ENCODE results near the gene E2F7. TPM values are rescaled to one million over a fixed set of nuclear protein-coding genes. Genes with fewer than 3 reads are reported as not detected.

The E2F7 gene
- total and polyA plus RNA-seq, 2 of the 13 experiments (the other 11 are each of a cell fraction or from before 2014, with no cell fraction given), result 1.7 to 7.3 TPM

DNA sequence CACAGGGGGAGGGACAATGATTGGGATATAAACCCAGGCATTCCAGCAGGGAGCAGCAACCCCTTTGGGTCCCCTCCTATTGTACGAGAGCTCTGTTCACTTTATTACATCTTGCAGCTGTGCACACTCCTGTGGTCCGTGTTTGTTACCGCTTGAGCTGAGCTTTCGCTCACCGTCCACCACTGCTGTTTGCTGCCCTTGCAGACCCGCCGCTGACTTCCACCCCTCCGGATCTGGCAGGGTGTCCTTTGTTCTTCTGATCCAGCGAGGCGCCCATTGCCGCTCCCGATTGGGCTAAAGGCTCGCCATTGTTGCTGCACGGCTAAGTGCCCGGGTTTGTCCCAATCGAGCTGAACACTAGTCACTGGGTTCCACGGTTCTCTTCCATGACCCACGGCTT lies 64.1 kb downstream of the E2F7 start:
- ATAC-seq, result no peak
- Histone ChIP-seq H3K79me2 (ENCODE audit: insufficient read depth, low read length) (no peaks in the 10 kb centered on the region), H3K4me1 (ENCODE audit: insufficient read depth, low read length) (no peaks in the 10 kb centered on the region), H3K4me3 (replicated peaks in 1 of 3; ENCODE audit: insufficient read depth in 1 of 3, low read depth in 2 of 3, low read length in 3 of 3) (no peak overlapping the region), H3K4me2 (ENCODE audit: low read depth, low read length) (no peak overlapping the region), H3K27ac (ENCODE audit: extremely low read length, insufficient read depth, low read length) (no peak overlapping the region), H3K9me3 (ENCODE audit: low read length) (no peaks in the 10 kb centered on the region), H3K36me3 (replicated peaks in 1 of 2; ENCODE audit: control insufficient read depth in 1 of 2, insufficient read depth in 2 of 2, low read length in 2 of 2) (no peaks in the 10 kb centered on the region), H3K9ac (ENCODE audit: insufficient read depth, low read depth, low read length) (no peak overlapping the region), H4K20me1 (ENCODE audit: insufficient read depth, low read length) (no peaks in the 10 kb centered on the region), H3K27me3 (ENCODE audit: control insufficient read depth in 1 of 2, insufficient read depth in 2 of 2, low read length in 2 of 2) (no peaks in the 10 kb centered on the region), H2AFZ (ENCODE audit: low read length) (no peak overlapping the region)
- FAIRE-seq, result no peak
- CTCF ChIA-PET (ENCODE audit: low intra/inter-chr PET ratio, low total read pairs), result no interaction called here
- 58% methylated on average over 17 of the region's 18 CpGs for WGBS (ENCODE audit: low lambda C conversion rate)
- no peak for DNase-seq (ENCODE audit: low spot score)
- in situ Hi-C loops (cut with HindIII; ENCODE audit: extremely low pct_ligation_motif_present, low pct_unique_long_range_greater_than_20kb), result no loop called here
- intact Hi-C loops (cut with micrococcal nuclease; ENCODE audit: unreplicated experiment), result no loop called here
- POLR2A ChIA-PET, result no interaction called here
- BruUV-seq (replicated peaks), result no TSS peak
- TF ChIP-seq RBM39 (IDR thresholded peaks at IDR 0.05; ENCODE audit: low read depth, low read length, poor library complexity, severe bottlenecking) (no peak), HNRNPK (IDR thresholded peaks at IDR 0.05; ENCODE audit: low read depth, low read length, poor library complexity, severe bottlenecking) (no peak), ATF1 (CRISPR knock-in tag; IDR thresholded peaks at IDR 0.05) (no peak), POLR2A (IDR thresholded peaks at IDR 0.05; ENCODE audit: insufficient read depth in 1 of 2, low read depth in 2 of 2, low read length in 2 of 2) (no peak), ZNF235 (CRISPR knock-in tag; IDR thresholded peaks at IDR 0.05; ENCODE audit: borderline replicate concordance) (no peak), SATB2 (CRISPR knock-in tag; IDR thresholded peaks at IDR 0.05) (no peak), FOXA1 (IDR thresholded peaks at IDR 0.05) (no peak), FOXA1 (CRISPR knock-in tag; IDR thresholded peaks at IDR 0.05) (no peak), ZNF841 (CRISPR knock-in tag; IDR thresholded peaks at IDR 0.05; ENCODE audit: borderline replicate concordance) (no peak), JUN (CRISPR knock-in tag; IDR thresholded peaks at IDR 0.05) (no peak)
- TF ChIP-seq, protein P1, sequence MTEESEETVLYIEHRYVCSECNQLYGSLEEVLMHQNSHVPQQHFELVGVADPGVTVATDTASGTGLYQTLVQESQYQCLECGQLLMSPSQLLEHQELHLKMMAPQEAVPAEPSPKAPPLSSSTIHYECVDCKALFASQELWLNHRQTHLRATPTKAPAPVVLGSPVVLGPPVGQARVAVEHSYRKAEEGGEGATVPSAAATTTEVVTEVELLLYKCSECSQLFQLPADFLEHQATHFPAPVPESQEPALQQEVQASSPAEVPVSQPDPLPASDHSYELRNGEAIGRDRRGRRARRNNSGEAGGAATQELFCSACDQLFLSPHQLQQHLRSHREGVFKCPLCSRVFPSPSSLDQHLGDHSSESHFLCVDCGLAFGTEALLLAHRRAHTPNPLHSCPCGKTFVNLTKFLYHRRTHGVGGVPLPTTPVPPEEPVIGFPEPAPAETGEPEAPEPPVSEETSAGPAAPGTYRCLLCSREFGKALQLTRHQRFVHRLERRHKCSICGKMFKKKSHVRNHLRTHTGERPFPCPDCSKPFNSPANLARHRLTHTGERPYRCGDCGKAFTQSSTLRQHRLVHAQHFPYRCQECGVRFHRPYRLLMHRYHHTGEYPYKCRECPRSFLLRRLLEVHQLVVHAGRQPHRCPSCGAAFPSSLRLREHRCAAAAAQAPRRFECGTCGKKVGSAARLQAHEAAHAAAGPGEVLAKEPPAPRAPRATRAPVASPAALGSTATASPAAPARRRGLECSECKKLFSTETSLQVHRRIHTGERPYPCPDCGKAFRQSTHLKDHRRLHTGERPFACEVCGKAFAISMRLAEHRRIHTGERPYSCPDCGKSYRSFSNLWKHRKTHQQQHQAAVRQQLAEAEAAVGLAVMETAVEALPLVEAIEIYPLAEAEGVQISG (CRISPR knock-in tag; IDR thresholded peaks at IDR 0.05), result no peak
- TF ChIP-seq, protein P2, sequence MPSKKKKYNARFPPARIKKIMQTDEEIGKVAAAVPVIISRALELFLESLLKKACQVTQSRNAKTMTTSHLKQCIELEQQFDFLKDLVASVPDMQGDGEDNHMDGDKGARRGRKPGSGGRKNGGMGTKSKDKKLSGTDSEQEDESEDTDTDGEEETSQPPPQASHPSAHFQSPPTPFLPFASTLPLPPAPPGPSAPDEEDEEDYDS (CRISPR knock-in tag; IDR thresholded peaks at IDR 0.05), result no peak
- TF ChIP-seq, protein P3, sequence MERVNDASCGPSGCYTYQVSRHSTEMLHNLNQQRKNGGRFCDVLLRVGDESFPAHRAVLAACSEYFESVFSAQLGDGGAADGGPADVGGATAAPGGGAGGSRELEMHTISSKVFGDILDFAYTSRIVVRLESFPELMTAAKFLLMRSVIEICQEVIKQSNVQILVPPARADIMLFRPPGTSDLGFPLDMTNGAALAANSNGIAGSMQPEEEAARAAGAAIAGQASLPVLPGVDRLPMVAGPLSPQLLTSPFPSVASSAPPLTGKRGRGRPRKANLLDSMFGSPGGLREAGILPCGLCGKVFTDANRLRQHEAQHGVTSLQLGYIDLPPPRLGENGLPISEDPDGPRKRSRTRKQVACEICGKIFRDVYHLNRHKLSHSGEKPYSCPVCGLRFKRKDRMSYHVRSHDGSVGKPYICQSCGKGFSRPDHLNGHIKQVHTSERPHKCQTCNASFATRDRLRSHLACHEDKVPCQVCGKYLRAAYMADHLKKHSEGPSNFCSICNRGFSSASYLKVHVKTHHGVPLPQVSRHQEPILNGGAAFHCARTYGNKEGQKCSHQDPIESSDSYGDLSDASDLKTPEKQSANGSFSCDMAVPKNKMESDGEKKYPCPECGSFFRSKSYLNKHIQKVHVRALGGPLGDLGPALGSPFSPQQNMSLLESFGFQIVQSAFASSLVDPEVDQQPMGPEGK (CRISPR knock-in tag; IDR thresholded peaks at IDR 0.05), result no peak
- TF ChIP-seq, protein P4, sequence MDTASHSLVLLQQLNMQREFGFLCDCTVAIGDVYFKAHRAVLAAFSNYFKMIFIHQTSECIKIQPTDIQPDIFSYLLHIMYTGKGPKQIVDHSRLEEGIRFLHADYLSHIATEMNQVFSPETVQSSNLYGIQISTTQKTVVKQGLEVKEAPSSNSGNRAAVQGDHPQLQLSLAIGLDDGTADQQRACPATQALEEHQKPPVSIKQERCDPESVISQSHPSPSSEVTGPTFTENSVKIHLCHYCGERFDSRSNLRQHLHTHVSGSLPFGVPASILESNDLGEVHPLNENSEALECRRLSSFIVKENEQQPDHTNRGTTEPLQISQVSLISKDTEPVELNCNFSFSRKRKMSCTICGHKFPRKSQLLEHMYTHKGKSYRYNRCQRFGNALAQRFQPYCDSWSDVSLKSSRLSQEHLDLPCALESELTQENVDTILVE (CRISPR knock-in tag; IDR thresholded peaks at IDR 0.05), result no peak
